ENCODE results near the gene CACNG4.

The CACNG4 gene

DNA sequence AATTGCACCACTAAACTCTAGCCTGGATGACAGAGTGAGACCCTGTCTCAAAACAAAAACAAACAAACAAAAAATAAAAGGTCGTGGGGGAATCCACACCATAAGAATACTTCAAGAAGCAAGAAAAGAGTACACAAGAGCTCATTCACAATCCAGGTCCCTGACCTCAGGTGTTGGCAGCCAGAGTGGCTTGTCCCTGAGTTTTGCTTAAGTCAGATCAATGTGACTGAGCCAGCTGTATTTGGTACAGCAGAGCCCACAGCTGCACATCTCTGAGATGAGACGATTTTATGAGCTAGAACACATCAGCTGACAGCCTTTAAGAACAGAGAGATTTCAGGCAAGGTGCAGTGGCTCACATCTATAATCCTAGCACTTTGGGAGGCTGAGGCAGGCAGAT is 102.2 kb downstream of the CACNG4 start:
- DNase-seq (ENCODE audit: low read depth): no peak

DNA sequence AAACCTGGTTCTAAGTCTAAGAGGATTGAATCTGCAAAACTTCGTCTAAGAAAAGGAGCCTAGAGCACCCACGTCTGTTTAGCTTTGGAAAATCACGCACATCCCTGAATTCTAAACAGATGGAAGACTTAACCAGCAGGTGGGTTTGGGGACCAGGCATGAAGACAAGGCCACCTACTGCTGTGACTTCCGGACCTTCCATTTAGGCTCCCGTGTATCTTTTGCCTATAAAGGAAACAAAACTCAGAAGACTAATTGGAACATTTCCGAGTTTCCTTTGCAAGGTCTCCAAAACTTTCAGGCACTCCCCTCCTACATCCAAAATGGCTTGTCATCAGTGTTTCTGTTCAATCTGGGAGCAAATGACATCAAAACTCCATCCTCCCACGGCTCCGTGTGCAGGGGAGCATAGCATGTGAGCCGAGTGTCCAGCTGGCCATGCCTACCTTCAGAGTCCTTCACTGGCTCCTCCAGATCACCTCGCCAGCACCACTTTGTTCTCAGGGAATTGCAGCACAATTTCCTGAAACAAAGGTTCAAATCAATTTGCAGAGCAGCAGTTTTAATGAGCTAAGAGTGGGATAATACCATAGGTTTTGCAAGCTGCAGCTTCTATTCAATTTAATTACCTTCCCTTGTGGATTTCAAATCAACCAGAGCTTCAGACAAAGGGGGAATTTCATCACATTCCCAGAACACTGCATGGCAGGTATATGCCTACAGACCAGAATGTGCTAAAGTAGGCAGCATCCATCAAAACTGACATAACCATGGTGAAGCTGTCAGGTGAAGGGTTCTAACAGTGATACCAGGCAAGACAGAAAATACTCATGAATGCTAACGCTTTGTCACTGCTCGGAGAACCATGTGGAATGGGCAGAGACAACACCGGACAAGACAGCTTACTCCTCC is 103.3 kb downstream of the CACNG4 start:
- no peak for DNase-seq (ENCODE audit: low read depth)

DNA sequence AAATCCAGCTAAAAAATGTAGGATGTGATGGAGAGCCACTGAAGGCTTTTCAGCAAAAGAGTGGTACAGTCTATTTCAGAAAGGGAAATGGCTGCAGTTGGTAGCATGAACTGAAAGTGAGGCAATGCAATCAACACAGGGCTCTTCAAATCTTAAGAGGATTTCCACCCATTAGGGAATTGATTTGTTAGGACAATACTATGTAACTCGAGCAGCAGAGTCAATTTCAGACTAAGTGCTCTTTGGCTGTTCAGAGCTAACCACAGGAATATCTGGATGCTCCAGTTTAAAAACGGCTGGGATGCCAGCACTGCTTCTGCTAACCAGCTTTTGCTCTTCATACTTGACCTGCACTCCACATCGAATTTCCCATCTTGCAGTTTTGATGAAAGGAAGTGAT is 104.5 kb downstream of the CACNG4 start:
- DNase-seq (ENCODE audit: low read depth): no peak

DNA sequence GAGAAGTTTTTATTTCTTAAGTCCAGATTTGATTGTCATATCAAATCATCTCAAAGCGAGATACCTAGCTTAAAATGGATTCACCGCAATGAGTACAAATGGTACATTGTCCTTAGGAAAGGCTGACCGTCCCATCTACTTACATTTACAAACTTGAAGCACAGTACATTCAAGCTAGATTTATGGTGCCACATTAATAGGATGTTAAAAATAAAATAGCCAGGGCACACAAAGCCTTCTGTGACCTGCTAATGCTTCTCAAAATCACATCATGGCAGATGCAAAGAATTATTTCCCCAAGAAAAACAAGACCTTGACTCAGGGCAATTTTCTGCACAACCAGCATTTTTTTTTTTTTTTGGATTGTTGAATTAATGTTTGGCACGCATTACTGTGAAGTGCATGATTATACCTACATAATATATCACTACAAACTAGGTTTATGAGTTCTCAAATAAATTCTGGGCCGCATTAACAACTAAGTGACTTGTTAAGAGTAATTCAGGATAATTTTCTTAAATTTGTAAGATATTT is 105.2 kb downstream of the CACNG4 start:
- DNase-seq (ENCODE audit: low read depth): no peak

DNA sequence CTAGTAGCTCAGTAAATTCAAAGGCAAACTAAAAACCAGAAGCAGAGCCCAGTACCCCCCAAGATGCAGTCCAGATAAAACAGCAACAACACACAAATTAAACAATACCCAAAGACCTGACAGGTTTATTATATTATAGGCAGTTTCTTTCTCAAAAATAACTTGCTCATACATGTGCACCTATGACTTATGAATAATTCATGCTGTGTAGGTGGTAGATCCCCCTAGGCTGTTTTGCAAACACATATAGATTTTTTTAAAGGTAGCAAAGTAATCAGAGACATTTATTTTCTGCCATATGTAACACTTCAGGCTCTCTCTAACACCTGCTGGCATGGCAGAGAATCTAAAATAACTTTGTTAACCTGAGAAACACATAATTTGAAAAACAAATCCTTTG is 107.1 kb downstream of the CACNG4 start:
- DNase-seq (ENCODE audit: low read depth): no peak

DNA sequence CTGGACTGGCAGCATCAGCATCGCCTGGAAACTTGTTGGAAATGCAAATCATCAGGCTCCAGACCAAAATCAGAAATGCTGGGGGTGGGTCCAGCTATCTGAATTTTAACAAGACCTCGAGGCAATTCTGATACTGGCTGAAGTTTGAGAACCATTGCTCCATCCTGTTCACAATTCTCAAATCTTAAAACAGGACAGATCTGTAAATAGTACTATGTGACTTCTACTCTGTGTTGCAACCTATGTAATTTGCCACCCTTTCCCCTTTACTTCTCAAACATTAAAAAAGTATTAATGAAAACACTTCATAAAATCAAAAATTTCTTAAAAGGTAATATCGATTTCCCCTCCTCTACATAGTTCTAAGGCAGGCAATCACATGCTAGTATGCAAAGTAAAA is 108.4 kb downstream of the CACNG4 start:
- no peak for DNase-seq (ENCODE audit: low read depth)

DNA sequence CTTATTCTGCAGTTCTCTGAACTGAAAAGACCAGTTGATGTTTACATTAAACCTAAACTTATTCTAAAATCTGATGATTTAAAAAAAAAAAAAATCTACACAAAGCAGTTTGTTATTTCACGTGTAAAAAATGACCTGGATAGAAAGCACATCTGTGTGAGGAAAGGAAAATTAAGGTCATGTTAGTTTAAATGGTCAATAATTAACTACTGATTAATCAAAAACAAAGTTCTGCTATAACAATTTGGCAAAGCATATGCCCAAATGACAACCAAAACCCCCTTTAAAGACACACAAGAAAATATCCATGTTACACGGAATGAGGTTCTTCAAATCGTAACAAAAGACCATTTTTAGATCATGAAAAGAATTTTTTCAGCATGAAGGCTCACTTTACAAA is 110.3 kb downstream of the CACNG4 start:
- no peak for DNase-seq (ENCODE audit: low read depth)

DNA sequence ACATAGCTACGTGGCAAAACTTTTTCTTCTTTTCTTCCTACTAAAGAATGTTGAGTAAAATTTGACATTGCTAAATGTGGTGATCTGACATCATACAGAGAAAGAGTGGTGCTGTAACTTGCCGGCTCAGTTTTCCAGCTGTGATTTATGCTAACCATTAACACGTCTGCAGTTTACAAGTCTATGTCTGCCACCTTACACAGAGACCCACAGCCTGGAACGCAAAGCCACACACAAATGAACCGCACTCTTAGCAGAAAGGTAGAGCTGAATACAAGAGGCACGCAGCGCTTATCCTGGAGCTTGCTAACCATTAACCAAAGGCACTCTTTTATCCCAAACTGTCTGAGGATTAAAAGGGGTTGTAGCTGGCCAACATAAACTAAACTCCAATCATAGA is 111.8 kb downstream of the CACNG4 start:
- no peak for DNase-seq (ENCODE audit: low read depth)

DNA sequence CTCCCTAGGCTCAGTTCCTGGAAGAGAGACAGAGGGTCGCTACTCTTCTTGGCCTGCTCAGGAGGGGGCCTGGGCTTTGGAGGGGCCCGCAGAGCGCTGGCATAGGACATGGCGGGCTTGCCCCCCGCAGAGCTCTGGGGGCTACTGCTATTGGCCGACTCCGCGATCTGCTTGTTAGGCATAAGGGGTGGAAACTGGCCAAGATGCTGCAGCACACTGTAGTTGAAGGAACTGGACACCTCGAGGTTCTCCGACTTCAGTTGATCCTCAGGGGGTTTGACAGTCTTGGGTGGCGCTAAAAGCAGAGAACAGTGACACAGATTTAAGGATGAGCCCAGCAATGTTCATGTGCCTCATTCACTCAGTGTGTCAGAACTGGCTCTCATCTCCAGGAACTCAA is 113.8 kb downstream of the CACNG4 start:
- no peak for DNase-seq (ENCODE audit: low read depth)

DNA sequence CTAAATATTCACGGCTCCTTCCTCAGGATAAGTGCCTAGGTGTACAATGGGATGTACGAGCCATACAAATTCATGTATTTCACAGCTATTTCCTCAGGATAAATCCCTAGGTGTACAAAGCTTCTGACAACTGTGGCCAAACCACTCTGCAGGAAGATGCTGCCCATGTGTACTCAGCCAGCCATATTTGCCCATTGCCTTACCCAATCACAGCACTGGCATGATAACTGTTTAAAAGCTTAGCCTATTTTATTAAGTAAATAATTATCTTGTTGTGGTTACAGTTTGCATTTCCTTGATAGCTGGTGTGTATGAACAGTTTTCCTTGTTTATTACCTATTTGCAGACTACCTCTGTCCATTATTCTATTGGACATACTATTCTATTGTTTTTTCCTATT is 115.0 kb downstream of the CACNG4 start:
- DNase-seq (ENCODE audit: low read depth): no peak

DNA sequence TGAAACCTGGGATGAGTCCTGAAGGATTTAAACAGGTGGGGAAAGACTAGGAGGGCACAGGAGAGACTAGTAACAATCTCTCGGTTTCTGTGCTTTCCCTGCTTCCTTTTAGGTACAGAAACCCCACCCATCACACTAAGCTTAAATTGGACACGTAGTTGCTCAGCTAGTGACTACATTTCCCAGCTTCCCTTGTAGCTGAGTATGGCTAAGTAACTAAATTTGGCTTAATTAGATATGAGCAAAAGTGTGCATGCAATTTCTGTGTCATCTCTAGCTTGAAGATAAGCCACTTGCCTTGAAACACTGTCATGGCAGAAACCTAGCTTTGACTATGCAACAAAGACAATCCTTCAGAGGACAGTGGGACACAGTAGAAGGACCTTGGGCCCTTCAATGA is 116.3 kb downstream of the CACNG4 start:
- DNase-seq (ENCODE audit: low read depth): no peak

DNA sequence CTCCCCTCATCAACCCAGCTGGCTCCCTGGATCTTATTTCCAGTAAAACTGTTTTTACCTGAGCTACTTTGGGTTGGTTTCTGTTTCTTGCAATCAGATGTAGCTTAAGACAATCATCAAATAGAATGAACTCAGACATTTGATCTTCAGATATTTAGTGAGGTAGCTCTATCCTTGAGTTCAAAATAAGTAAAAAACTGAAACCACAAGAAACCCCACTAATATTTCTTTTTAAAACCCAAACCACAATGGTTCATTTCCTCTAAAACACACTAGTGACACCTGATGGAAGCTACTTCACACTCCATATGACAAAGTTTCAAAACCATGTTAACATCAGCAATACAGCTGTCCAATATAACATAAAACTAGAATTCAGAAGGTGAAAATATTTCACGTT is 117.6 kb downstream of the CACNG4 start:
- no peak for DNase-seq (ENCODE audit: low read depth)

All from activated T-helper 1 cell treated with Interleukin-2 at 50 U/mL for 16 hours (primary cell).